ENCODE data around the gene TIMM10.

DNA sequence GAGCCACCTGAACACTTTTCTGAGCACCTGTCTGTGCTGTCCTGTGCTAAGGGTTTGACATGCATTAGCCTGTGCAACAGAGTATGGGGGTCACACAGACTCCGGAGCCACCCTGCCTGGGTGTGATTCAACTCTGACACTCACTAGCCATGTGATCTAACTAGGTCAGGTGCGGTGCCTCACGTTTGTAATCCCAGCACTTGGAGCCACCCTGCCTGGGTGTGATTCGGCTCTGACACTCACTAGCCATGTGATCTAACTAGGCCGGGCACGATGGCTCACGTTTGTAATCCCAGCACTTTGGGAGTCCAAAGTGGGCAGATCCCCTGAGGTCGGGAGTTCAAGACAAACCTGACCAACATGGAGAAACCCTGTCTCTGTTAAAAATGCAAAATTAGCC, 25.5 kb upstream of the TIMM10 start:
- no peak for TF ChIP-seq POLR2AphosphoS5 (IDR thresholded peaks at IDR 0.05)
- TF ChIP-seq, protein P1, sequence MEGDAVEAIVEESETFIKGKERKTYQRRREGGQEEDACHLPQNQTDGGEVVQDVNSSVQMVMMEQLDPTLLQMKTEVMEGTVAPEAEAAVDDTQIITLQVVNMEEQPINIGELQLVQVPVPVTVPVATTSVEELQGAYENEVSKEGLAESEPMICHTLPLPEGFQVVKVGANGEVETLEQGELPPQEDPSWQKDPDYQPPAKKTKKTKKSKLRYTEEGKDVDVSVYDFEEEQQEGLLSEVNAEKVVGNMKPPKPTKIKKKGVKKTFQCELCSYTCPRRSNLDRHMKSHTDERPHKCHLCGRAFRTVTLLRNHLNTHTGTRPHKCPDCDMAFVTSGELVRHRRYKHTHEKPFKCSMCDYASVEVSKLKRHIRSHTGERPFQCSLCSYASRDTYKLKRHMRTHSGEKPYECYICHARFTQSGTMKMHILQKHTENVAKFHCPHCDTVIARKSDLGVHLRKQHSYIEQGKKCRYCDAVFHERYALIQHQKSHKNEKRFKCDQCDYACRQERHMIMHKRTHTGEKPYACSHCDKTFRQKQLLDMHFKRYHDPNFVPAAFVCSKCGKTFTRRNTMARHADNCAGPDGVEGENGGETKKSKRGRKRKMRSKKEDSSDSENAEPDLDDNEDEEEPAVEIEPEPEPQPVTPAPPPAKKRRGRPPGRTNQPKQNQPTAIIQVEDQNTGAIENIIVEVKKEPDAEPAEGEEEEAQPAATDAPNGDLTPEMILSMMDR (IDR thresholded peaks at IDR 0.05): no peak
- TF ChIP-seq POLR2A (IDR thresholded peaks at IDR 0.05): no peak
- TF ChIP-seq EP300 (IDR thresholded peaks at IDR 0.05): no peak

All from stomach (tissue), 4 donors.